ENCODE measurements around the gene GRID2. TPM values are rescaled to one million over a fixed set of nuclear protein-coding genes. Genes with fewer than 3 reads are reported as not detected.

The GRID2 gene
- total RNA-seq, 6 experiments from 2014 or later, result not detected

GRCh38 chr4:93327346-93327745 is 1023.6 kb downstream of the GRID2 start:
- Histone ChIP-seq H3K27me3 (no peaks in the 10 kb centered on the region), H3K9me3 (no peaks in the 10 kb centered on the region), H3K36me3 (no peaks in the 10 kb centered on the region), H3K27ac (no peak overlapping the region), H3K4me3 (no peak overlapping the region), H3K4me1 (no peaks in the 10 kb centered on the region)
- ATAC-seq (no peak), DNase-seq (no peak)
- no peak for TF ChIP-seq POLR2A (IDR thresholded peaks at IDR 0.05)
- no peak for TF ChIP-seq CTCF (IDR thresholded peaks at IDR 0.05)
- intact Hi-C loops (cut with DNase I), result no loop called here

- no peak overlapping the region for H3K4me3 ChIP-seq
- ATAC-seq (no peak), DNase-seq (no peak)
- no peak overlapping the region for H3K27ac ChIP-seq
- no peaks in the 10 kb centered on the region for H3K36me3 ChIP-seq
- intact Hi-C loops (cut with DNase I), result no loop called here
- no peaks in the 10 kb centered on the region for H3K4me1 ChIP-seq
- WGBS (ENCODE audit: insufficient coverage, low coverage, low lambda C conversion rate, missing lambda C conversion rate), result 54% methylated on average over 3 of the region's 3 CpGs
- H3K9me3 ChIP-seq, result no peaks in the 10 kb centered on the region
- H3K27me3 ChIP-seq, result no peaks in the 10 kb centered on the region
- TF ChIP-seq POLR2A (IDR thresholded peaks at IDR 0.05) (no peak), CTCF (IDR thresholded peaks at IDR 0.05) (no peak)
These were observed 1030.2 kb downstream of the GRID2 start for GRCh38 chr4:93334003-93334402.

GRCh38 chr4:93337196-93337595 is 1033.4 kb downstream of the GRID2 start:
- Histone ChIP-seq H3K4me3 (no peak overlapping the region), H3K4me1 (no peaks in the 10 kb centered on the region), H3K36me3 (no peaks in the 10 kb centered on the region), H3K27ac (no peak overlapping the region), H3K9me3 (no peaks in the 10 kb centered on the region), H3K27me3 (no peaks in the 10 kb centered on the region)
- TF ChIP-seq CTCF (IDR thresholded peaks at IDR 0.05) (no peak), POLR2A (IDR thresholded peaks at IDR 0.05) (no peak)
- DNase-seq, result no peak
- intact Hi-C loops (cut with DNase I), result no loop called here
- no peak for ATAC-seq
- WGBS (ENCODE audit: insufficient coverage, low coverage, low lambda C conversion rate, missing lambda C conversion rate), result 53% methylated on average over 3 of the region's 3 CpGs

- Histone ChIP-seq H3K4me1 (no peaks in the 10 kb centered on the region), H3K9me3 (no peaks in the 10 kb centered on the region), H3K27ac (no peak overlapping the region), H3K4me3 (no peak overlapping the region), H3K36me3 (no peaks in the 10 kb centered on the region), H3K27me3 (no peaks in the 10 kb centered on the region)
- intact Hi-C loops (cut with DNase I), result no loop called here
- DNase-seq (no peak), ATAC-seq (no peak)
- 48% methylated on average over 2 of the region's 2 CpGs for whole genome bisulfite sequencing (ENCODE audit: insufficient coverage, low coverage, low lambda C conversion rate, missing lambda C conversion rate)
- TF ChIP-seq CTCF (IDR thresholded peaks at IDR 0.05) (no peak), POLR2A (IDR thresholded peaks at IDR 0.05) (no peak)
These were observed 1039.0 kb downstream of the GRID2 start for GRCh38 chr4:93342738-93343137.

- no peaks in the 10 kb centered on the region for H3K9me3 ChIP-seq
- DNase-seq (no peak), ATAC-seq (no peak)
- intact Hi-C loops (cut with DNase I), result no loop called here
- no peaks in the 10 kb centered on the region for H3K36me3 ChIP-seq
- no peak for TF ChIP-seq POLR2A (IDR thresholded peaks at IDR 0.05)
- no peak for TF ChIP-seq CTCF (IDR thresholded peaks at IDR 0.05)
- WGBS (ENCODE audit: insufficient coverage, low coverage, low lambda C conversion rate, missing lambda C conversion rate), result 69% methylated on average over 4 of the region's 4 CpGs
- no peaks in the 10 kb centered on the region for H3K27me3 ChIP-seq
- no peak overlapping the region for H3K27ac ChIP-seq
- H3K4me3 ChIP-seq, result no peak overlapping the region
- H3K4me1 ChIP-seq, result no peaks in the 10 kb centered on the region
These were observed 1043.1 kb downstream of the GRID2 start for GRCh38 chr4:93346840-93347239.
